B cell (primary cell): Measurements from ENCODE around the gene CCDC137. TPM values are rescaled to one million over a fixed set of nuclear protein-coding genes. Genes with fewer than 3 reads are reported as not detected.

Experiments used
- ATAC-seq: fragments of 200-7000 bp; cut with Tn5 transposase; one replicate; pipeline ENCODE4 v1.10.0; 2021; ENCODE audit warnings: low read depth, mild to moderate bottlenecking, moderate number of reproducible peaks, moderate library complexity
- CTCF ChIA-PET: fragments of 350-600 bp; sonication (Branson Sonifier 250); formaldehyde crosslinking; loops from one replicate; lab custom pipeline; 2021; ENCODE audit warnings: antibody characterized with exemption, inconsistent platforms; lab: Charles Lee
- POLR2A ChIA-PET: fragments of 350-600 bp; sonication (Branson Sonifier 250); formaldehyde crosslinking; loops from one replicate; lab custom pipeline; 2021; ENCODE audit warnings: antibody characterized with exemption; lab: Charles Lee
- DNase-seq: peaks from one replicate; pipeline ENCODE4 v3.0.0; 2013
- H2AFZ ChIP-seq: 2 replicates; pipeline ENCODE4 v1.6.1; 2012; ENCODE audit warnings: mild to moderate bottlenecking, low read depth, low read length; ENCODE audit not compliant: insufficient read depth, poor library complexity, severe bottlenecking
- H3K27ac ChIP-seq, 2 donors: 1 replicate in 1 of 2; 2 replicates in 1 of 2; pipeline ENCODE4 v1.5.1; 2012 to 2013; ENCODE audit warnings: low read length in 2 of 2, mild to moderate bottlenecking in 2 of 2, moderate library complexity in 1 of 2
- H3K27me3 ChIP-seq, 4 experiments: fragments of 200-600 bp in 1 of 4; sonication (generic) in 1 of 4; replicated peaks in 1 of 4; 1 replicate in 2 of 4; 2 replicates in 2 of 4; pipeline versions ENCODE4 v1.6.1 to v1.7.0; 2013 to 2016; ENCODE audit warnings: low read length in 3 of 4, mild to moderate bottlenecking in 2 of 4, mixed read lengths in 1 of 4, moderate library complexity in 1 of 4; ENCODE audit not compliant: insufficient read depth in 4 of 4, control insufficient read depth in 3 of 4; ENCODE audit errors: control extremely low read depth in 1 of 4
- H3K36me3 ChIP-seq, 2 experiments: replicated peaks in 1 of 2; 1 replicate in 1 of 2; 2 replicates in 1 of 2; pipeline versions ENCODE4 v1.6.1 to v1.7.1; 2013; ENCODE audit warnings: low read length in 1 of 2; ENCODE audit not compliant: insufficient read depth in 2 of 2, control insufficient read depth in 1 of 2; ENCODE audit errors: control extremely low read depth in 1 of 2, extremely low read depth in 1 of 2
- H3K4me1 ChIP-seq, 2 donors: fragments of 200-600 bp in 1 of 2; sonication (generic) in 1 of 2; 1 replicate in 1 of 2; 2 replicates in 1 of 2; pipeline versions ENCODE4 v1.5.1 to v1.6.1; 2013 to 2017; ENCODE audit warnings: low read length in 2 of 2; ENCODE audit not compliant: control insufficient read depth in 2 of 2, insufficient read depth in 2 of 2
- H3K4me2 ChIP-seq: replicated peaks from 2 replicates; pipeline ENCODE3; 2012; ENCODE audit warnings: mild to moderate bottlenecking, low read depth, low read length; ENCODE audit not compliant: poor library complexity, severe bottlenecking
- H3K4me3 ChIP-seq, 5 experiments: fragments of 200-600 bp in 1 of 5; sonication (generic) in 1 of 5; 1 replicate in 3 of 5; 2 replicates in 2 of 5; pipeline versions ENCODE4 v1.5.1 to v1.7.0; 2011 to 2016; ENCODE audit warnings: low read length in 4 of 5, mild to moderate bottlenecking in 4 of 5, low read depth in 2 of 5, control low read depth in 1 of 5, moderate library complexity in 1 of 5; ENCODE audit not compliant: insufficient read depth in 1 of 5; ENCODE audit errors: control extremely low read depth in 1 of 5, extremely low read depth in 1 of 5
- H3K79me2 ChIP-seq: fragments of 200-600 bp; sonication (generic); one replicate; pipeline ENCODE4 v1.6.0; 2016; ENCODE audit warnings: low read length; ENCODE audit not compliant: control insufficient read depth, insufficient read depth
- H3K9ac ChIP-seq: fragments of 200-600 bp; sonication (generic); 2 replicates; pipeline ENCODE4 v1.6.1; 2017; ENCODE audit warnings: mild to moderate bottlenecking, low read length, moderate library complexity
- H3K9me3 ChIP-seq, 3 donors: one replicate each; pipeline versions ENCODE4 v1.6.1 to v1.7.1; 2013; ENCODE audit warnings: low read length in 2 of 3; ENCODE audit not compliant: control insufficient read depth in 2 of 3, insufficient read depth in 1 of 3; ENCODE audit errors: control extremely low read depth in 1 of 3
- H4K20me1 ChIP-seq: 2 replicates; pipeline ENCODE4 v1.6.0; 2012; ENCODE audit warnings: mild to moderate bottlenecking, low read length; ENCODE audit not compliant: insufficient read depth, control insufficient read depth, poor library complexity, severe bottlenecking
- H3K27ac Mint-ChIP-seq: one replicate; pipeline ENCODE4 v1.8.0; 2021; ENCODE audit warnings: mixed read lengths
- H3K27me3 Mint-ChIP-seq: one replicate; pipeline ENCODE4 v1.8.0; 2021; ENCODE audit warnings: mixed read lengths
- H3K4me1 Mint-ChIP-seq: one replicate; pipeline ENCODE4 v1.8.0; 2021; ENCODE audit warnings: mixed read lengths
- H3K4me3 Mint-ChIP-seq: one replicate; pipeline ENCODE4 v1.8.0; 2021; ENCODE audit warnings: mixed read lengths
- H3K9me3 Mint-ChIP-seq: one replicate; pipeline ENCODE4 v1.8.0; 2022; ENCODE audit warnings: mixed read lengths; ENCODE audit not compliant: insufficient read depth
- CTCF ChIP-seq: fragments of 200-600 bp; IDR thresholded peaks from one replicate; pipeline ENCODE4 v1.8.0; 2022; ENCODE audit warnings: antibody characterized with exemption, mild to moderate bottlenecking
- EZH2 ChIP-seq: IDR thresholded peaks from 2 replicates; pipeline ENCODE4 v1.6.1; 2012; ENCODE audit warnings: borderline replicate concordance, low read depth, mild to moderate bottlenecking, moderate library complexity, low read length; ENCODE audit not compliant: insufficient read depth, poor library complexity, severe bottlenecking
- WGBS: methylation state at CpG from one replicate; pipeline ENCODE4 v1.1.5; 2013; ENCODE audit warnings: missing lambda C conversion rate; ENCODE audit not compliant: insufficient coverage; 5-methylcytosine and 5-hydroxymethylcytosine counted together
- intact Hi-C: fragments of 100-400 bp; cut with micrococcal nuclease; formaldehyde crosslinking; loops from one replicate; pipeline ENCODE4 v1.10.0; 2022
- polyA plus RNA-seq: library from polyadenylated mRNA; depleted of rRNA; stranded (reverse); fragments of >200 nt; gene quantifications from 2 replicates; pipeline ENCODE4 v1.2.3, GENCODE V29; 2012
- total RNA-seq, 2 donors: library from RNA; stranded (reverse); fragments of 120-200 nt in 1 of 2; gene quantifications; 1 replicate in 1 of 2; 2 replicates in 1 of 2; pipeline versions ENCODE4 v1.2.3 to v1.2.4, GENCODE V29; 2013 to 2022

The CCDC137 gene
- total and polyA plus RNA-seq, 2 donors (not counting 1 experiment from before 2014, with no cell fraction given) = 18.8 to 36.0 TPM

GRCh38 chr17:81646869-81647600, 19.5 kb upstream of the CCDC137 start:
- H3K4me1 ChIP-seq = no peaks in the 10 kb centered on the region
- no peak overlapping the region for H3K27ac ChIP-seq
- peaks cover 18% of the 10 kb centered on the region for H3K27me3 Mint-ChIP-seq
- 74% methylated on average over 9 of the region's 12 CpGs for WGBS
- H3K4me3 Mint-ChIP-seq = no peak overlapping the region
- no peaks in the 10 kb centered on the region for H3K36me3 ChIP-seq
- peaks cover 0 to 27% (median 1%) of the 10 kb centered on the region in 4 experiments for H3K27me3 ChIP-seq
- no peak overlapping the region for H3K4me3 ChIP-seq
- H2AFZ ChIP-seq = no peak overlapping the region
- DNase-seq (no peak), ATAC-seq (no peak)
- TF ChIP-seq CTCF (no peak), EZH2 (no peak)
- no peaks in the 10 kb centered on the region for H3K9me3 Mint-ChIP-seq
- no peak overlapping the region for H3K9ac ChIP-seq
- intact Hi-C loops = no loop called here
- POLR2A ChIA-PET = interaction anchor here (0.6 kb wide), 1 partner anchor 149 kb away, joined by 3 read pairs; no protein-coding TSS in a partner anchor
- no peaks in the 10 kb centered on the region for H3K79me2 ChIP-seq
- peak overlapping the region; percentile 15 for H3K27ac Mint-ChIP-seq
- no peak overlapping the region for H3K4me2 ChIP-seq
- peaks cover 0 to 21% (median 3%) of the 10 kb centered on the region in 3 donors for H3K9me3 ChIP-seq
- CTCF ChIA-PET = interaction anchor here (0.8 kb wide), 1 partner anchor 13 kb away, joined by 3 read pairs; no protein-coding TSS in a partner anchor
- no peaks in the 10 kb centered on the region for H4K20me1 ChIP-seq
- H3K4me1 Mint-ChIP-seq = peaks cover 3% of the 10 kb centered on the region

GRCh38 chr17:81647640-81648012, 18.9 kb upstream of the CCDC137 start:
- no peaks in the 10 kb centered on the region for H3K36me3 ChIP-seq
- intact Hi-C loops = no loop called here
- no peak for DNase-seq
- H3K9me3 ChIP-seq = peaks cover 0 to 21% (median 3%) of the 10 kb centered on the region in 3 donors
- no peak for TF ChIP-seq CTCF
- TF ChIP-seq EZH2 = no peak
- no peaks in the 10 kb centered on the region for H4K20me1 ChIP-seq
- no peak overlapping the region for H3K4me3 Mint-ChIP-seq
- H3K9ac ChIP-seq = no peak overlapping the region
- POLR2A ChIA-PET = interaction anchor here (0.6 kb wide), 1 partner anchor 148 kb away, joined by 3 read pairs; no protein-coding TSS in a partner anchor
- no peak overlapping the region for H2AFZ ChIP-seq
- no peaks in the 10 kb centered on the region for H3K9me3 Mint-ChIP-seq
- peaks cover 18% of the 10 kb centered on the region for H3K27me3 Mint-ChIP-seq
- H3K4me1 ChIP-seq = peaks cover 0 to 2% of the 10 kb centered on the region in 2 donors
- no peak overlapping the region for H3K4me2 ChIP-seq
- no peak overlapping the region for H3K4me3 ChIP-seq
- H3K27ac Mint-ChIP-seq = peak overlapping the region; percentile 15
- WGBS = 62% methylated on average over 18 of the region's 21 CpGs
- peaks cover 3% of the 10 kb centered on the region for H3K4me1 Mint-ChIP-seq
- CTCF ChIA-PET = no interaction called here
- no peak for ATAC-seq
- no peak overlapping the region for H3K27ac ChIP-seq
- H3K79me2 ChIP-seq = no peaks in the 10 kb centered on the region
- peaks cover 0 to 27% (median 1%) of the 10 kb centered on the region in 4 experiments for H3K27me3 ChIP-seq
